Stimulated activated naive CD8-positive, alpha-beta T cell treated with anti-CD3 and anti-CD28 coated beads, Interleukin-15, amount 100 ng/mL, for 72 hours (primary cell): ENCODE measurements around the gene CACNA1A.

Experiments used
- ATAC-seq: fragments of 150-1000 bp; cut with Tn5 transposase; 2 replicates; pipeline ENCODE4 v1.10.0; 2021; ENCODE audit warnings: mild to moderate bottlenecking, moderate library complexity
- DNase-seq, 2 donors: peaks; one replicate each; pipeline ENCODE4 v3.0.0; 2021 to 2022
- H3K27ac Mint-ChIP-seq, 2 donors: one replicate each; pipeline ENCODE4 v1.8.0; 2022; ENCODE audit warnings: mild to moderate bottlenecking in 2 of 2, mixed read lengths in 2 of 2, moderate library complexity in 2 of 2
- H3K27me3 Mint-ChIP-seq: one replicate; pipeline ENCODE4 v1.8.0; 2022; ENCODE audit warnings: mixed read lengths
- H3K4me1 Mint-ChIP-seq: one replicate; pipeline ENCODE4 v1.8.0; 2022; ENCODE audit warnings: mild to moderate bottlenecking, mixed read lengths
- H3K4me3 Mint-ChIP-seq, 2 donors: one replicate each; pipeline ENCODE4 v1.8.0; 2022; ENCODE audit warnings: mild to moderate bottlenecking in 2 of 2, mixed read lengths in 2 of 2, moderate library complexity in 1 of 2
- H3K9me3 Mint-ChIP-seq, 2 donors: one replicate each; pipeline ENCODE4 v1.8.0; 2022; ENCODE audit warnings: mixed read lengths in 2 of 2

Gene CACNA1A

DNA sequence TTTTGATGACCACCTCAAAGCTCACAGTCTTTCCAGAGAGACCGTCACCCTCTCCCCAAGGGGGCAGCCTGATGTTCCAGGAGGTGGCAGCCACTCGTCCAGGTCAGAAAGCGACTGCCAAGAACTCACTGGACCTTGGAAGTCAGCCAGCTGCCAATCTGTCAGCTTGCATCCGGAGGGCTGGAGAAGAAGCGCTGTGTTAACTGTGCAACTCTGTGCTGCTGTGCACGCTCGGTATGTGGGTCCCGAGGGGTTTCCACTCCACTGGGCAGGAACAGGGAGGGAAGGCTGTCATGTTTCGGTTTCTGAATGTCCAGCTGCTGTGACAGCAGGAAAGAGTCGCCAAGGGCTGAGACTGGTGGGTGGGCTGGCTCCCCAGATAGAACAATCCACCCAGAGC, 89.2 kb downstream of the CACNA1A start:
- H3K4me1 Mint-ChIP-seq: no peaks in the 10 kb centered on the region
- peaks cover 11% of the 10 kb centered on the region for H3K27me3 Mint-ChIP-seq
- ATAC-seq (no peak), DNase-seq (no peak)
- H3K4me3 Mint-ChIP-seq: no peak overlapping the region
- H3K27ac Mint-ChIP-seq: no peak overlapping the region
- H3K9me3 Mint-ChIP-seq: peaks cover 13 to 18% of the 10 kb centered on the region in 2 donors

DNA sequence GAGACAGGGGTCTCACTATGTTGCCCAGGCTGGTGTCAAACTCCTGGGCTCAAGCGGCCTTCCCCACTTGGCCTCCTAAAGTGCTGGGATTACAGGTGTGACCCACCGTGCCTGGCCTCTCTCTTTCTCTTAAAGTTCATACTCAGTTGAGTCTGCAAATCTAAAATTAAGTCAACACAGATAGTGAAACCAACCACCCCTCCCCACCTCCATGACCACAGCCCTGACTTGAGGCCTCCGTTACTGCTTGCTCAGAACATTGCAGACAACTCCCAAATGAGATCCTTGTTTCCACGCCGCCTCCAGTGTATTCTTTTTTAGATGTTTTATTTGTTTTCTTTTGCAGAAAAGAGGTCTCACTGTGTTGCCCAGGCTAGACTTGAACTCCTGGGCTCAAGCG, 94.4 kb downstream of the CACNA1A start:
- Mint-ChIP-seq H3K27me3 (peaks cover 30% of the 10 kb centered on the region), H3K4me3 (no peak overlapping the region), H3K4me1 (no peaks in the 10 kb centered on the region), H3K27ac (no peak overlapping the region), H3K9me3 (peaks cover 7 to 8% of the 10 kb centered on the region in 2 donors)
- ATAC-seq: no peak
- no peak for DNase-seq

DNA sequence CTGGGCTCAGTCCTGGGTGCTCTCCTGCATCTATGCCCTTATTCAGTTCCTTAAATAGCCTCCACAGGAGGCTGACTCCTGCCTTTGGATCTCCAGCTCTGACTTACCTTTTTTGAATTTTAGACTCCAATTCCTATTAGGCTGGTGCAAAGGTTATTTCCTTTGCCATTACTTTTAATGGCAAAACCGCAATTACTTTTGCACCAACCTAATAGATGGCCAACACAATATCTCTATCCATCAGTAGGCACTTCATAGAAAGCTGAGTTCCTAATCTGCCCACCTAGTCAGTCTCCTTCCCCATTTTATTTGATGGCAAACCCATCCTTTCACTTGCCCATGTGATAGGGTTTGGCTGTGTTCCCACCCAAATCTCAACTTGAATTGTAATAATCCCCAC, 95.3 kb downstream of the CACNA1A start:
- Mint-ChIP-seq H3K27me3 (peaks cover 30% of the 10 kb centered on the region), H3K4me3 (no peak overlapping the region), H3K27ac (no peak overlapping the region), H3K4me1 (no peaks in the 10 kb centered on the region), H3K9me3 (peaks cover 7 to 8% of the 10 kb centered on the region in 2 donors)
- ATAC-seq (no peak), DNase-seq (no peak)

DNA sequence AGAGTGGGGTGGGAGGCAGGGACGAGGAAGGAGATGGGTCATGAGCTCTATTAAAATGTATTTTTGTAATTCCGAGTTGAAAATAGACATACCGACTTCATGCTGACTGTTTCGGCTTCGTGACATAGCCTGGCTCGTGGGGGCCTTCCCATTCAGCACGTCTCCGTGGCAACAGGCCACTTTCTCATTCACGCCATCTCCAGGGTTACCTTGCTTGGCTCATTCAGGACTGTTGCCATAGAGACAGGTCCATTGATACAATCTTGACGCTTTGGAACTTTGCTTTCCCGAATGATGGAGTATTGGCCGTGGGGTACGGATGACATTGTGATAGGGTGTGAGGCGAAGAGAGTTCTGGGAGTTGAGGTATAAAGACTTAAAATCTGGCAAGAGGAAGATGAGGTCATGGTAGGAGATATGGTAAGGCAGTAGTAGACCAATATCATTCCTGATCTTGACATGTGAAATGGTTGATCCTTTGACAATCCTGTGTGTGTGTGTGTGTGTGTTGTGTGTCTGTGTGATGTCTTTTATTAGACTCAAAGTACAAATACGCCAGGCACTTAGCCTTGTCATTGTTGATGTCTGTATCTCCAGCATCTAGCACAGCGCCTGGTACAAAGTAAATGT, 97.3 kb downstream of the CACNA1A start:
- Mint-ChIP-seq H3K27ac (no peak overlapping the region), H3K9me3 (peaks cover 7 to 8% of the 10 kb centered on the region in 2 donors), H3K27me3 (peaks cover 19% of the 10 kb centered on the region), H3K4me3 (no peak overlapping the region), H3K4me1 (no peaks in the 10 kb centered on the region)
- DNase-seq (no peak), ATAC-seq (no peak)

DNA sequence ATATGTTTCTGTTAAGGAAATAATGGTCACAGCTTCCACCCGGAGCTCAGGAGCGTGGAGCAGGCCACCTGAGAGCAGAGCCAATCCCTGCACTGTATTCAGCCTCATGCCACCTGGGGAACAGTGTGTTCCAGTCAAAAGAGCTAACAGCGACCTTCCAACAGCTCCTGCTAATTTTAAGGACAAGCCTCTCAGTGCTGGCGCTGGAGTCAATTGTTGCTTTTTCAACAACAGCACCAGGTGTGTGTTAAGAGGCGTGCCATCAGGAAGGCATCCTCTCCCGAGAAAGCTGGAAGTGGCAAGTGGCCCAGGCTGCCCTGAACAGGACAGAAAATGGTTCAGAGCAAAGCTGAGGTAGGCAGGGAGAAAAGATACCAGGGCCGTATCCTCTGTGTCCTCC, 102.0 kb downstream of the CACNA1A start:
- no peak for ATAC-seq
- no peaks in the 10 kb centered on the region for H3K4me1 Mint-ChIP-seq
- H3K27ac Mint-ChIP-seq: no peak overlapping the region
- no peak overlapping the region for H3K4me3 Mint-ChIP-seq
- peaks cover 8% of the 10 kb centered on the region for H3K27me3 Mint-ChIP-seq
- peaks cover 12 to 13% of the 10 kb centered on the region in 2 donors for H3K9me3 Mint-ChIP-seq
- DNase-seq: no peak

DNA sequence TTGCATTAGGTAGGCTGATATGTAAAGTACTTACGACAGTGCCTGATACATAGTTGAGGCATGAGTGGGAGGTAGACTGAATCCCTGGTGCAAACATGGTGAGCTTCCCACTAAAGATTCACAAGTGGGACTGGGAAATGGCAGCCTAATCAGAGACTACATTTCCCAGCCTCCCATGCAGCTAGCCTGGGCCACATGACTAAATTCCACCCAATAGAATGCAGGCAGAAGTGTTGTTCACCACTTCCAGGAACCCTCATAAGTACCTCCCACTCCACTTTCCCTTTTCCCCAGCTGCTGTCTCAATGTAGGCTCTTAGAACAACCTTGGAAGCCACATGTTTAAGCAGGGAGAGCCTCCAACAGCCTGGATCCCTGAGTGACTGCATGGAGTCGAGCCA, 104.9 kb downstream of the CACNA1A start:
- H3K4me1 Mint-ChIP-seq: no peaks in the 10 kb centered on the region
- ATAC-seq: no peak
- peaks cover 24% of the 10 kb centered on the region for H3K27me3 Mint-ChIP-seq
- H3K9me3 Mint-ChIP-seq: peaks cover 5 to 21% of the 10 kb centered on the region in 2 donors
- no peak overlapping the region for H3K27ac Mint-ChIP-seq
- no peak for DNase-seq
- no peak overlapping the region for H3K4me3 Mint-ChIP-seq

DNA sequence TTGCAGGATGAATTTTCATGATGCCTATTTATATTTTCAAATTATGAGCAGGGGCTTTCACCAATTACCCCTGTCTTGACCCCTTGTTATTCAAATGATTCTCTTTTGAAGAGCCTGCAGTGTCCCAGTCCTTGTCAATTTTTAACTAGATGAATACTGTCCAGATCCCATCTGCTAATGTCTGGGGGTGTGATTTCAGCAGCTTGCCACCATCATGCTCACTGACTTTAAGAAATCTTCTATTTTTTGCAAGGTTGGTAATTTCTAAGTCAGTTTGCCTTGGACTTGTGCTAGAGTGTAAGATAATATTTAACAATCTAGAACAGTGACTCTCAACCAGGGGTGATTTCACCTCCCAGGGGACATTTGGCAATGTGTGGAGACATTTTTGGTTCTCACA, 106.0 kb downstream of the CACNA1A start:
- H3K27ac Mint-ChIP-seq: no peak overlapping the region

DNA sequence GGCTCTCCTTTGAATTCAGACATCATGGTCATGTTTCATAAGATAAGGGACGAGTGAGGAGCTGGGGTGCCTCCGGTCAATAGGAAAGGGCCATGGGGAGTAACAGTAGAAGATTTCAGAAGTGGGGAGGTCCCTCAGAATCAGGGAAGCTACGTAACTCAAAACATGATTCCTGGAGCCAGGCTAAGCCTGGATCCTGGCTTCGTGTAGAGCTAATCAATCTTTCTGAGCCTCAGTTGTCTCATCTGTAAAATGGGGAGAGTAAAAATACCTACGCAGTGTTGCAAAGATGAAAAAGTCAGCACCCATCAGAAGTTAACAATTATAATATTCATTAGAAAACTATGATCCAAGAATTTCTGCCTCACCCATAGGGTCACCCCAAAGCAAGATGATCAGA, 106.5 kb downstream of the CACNA1A start:
- no peak overlapping the region for H3K27ac Mint-ChIP-seq
- H3K4me3 Mint-ChIP-seq: no peak overlapping the region
- H3K9me3 Mint-ChIP-seq: peaks cover 5 to 21% of the 10 kb centered on the region in 2 donors
- ATAC-seq (no peak), DNase-seq (no peak)
- no peaks in the 10 kb centered on the region for H3K4me1 Mint-ChIP-seq
- peaks cover 35% of the 10 kb centered on the region for H3K27me3 Mint-ChIP-seq

More for the DNA sequence above, 106.0 kb downstream of the CACNA1A start:
- Mint-ChIP-seq H3K4me1 (no peaks in the 10 kb centered on the region), H3K9me3 (peaks cover 5 to 21% of the 10 kb centered on the region in 2 donors), H3K4me3 (no peak overlapping the region), H3K27me3 (peaks cover 33% of the 10 kb centered on the region)
- ATAC-seq (no peak), DNase-seq (no peak)

DNA sequence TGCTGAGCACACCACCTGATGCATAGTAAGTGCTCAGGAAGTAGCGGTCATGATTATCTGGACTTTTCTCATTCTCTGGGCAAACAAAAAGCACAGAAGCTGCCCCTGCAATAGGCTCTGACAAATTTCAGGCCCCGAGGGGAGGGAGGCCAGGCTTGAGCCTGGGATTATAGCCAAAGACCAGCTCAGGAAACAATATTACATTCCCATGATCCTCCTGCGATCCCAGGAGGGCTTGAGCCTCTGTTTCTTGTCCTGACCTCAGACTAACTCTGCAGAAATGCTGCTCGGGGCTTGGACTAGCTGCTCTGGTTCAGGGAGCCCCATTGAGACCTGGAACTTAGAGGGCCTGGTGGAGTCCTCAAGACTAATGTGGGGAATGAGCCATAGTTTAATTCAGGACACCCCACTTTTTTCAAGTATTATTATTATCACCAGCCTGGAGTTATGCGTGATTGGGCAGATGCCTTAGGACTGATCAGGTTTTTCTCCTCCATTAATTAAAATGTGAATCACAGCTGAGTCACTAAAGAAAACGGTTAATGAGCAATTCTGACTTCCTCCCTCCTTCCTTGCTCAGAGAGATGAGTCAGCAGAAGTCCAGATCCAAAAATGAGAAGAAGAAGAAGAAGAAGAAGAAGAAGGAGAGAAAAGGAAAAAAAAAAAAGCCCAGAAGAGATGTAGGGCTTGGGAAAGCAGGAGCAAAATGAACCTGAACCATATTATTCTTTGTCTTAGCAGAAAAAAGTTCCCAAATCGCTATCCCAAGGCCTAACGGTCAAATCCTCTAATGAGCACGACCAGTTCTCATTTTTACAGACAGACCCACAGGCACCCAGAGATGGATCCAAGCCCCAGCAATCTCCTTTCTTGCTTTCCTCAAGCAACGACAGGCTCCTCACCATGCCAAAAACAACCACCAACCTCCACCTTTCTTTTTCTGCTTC, 107.2 kb downstream of the CACNA1A start:
- H3K4me3 Mint-ChIP-seq: no peak overlapping the region
- DNase-seq (no peak), ATAC-seq (no peak)
- H3K27ac Mint-ChIP-seq: no peak overlapping the region
- peaks cover 5 to 21% of the 10 kb centered on the region in 2 donors for H3K9me3 Mint-ChIP-seq
- H3K27me3 Mint-ChIP-seq: peaks cover 42% of the 10 kb centered on the region
- H3K4me1 Mint-ChIP-seq: no peaks in the 10 kb centered on the region

DNA sequence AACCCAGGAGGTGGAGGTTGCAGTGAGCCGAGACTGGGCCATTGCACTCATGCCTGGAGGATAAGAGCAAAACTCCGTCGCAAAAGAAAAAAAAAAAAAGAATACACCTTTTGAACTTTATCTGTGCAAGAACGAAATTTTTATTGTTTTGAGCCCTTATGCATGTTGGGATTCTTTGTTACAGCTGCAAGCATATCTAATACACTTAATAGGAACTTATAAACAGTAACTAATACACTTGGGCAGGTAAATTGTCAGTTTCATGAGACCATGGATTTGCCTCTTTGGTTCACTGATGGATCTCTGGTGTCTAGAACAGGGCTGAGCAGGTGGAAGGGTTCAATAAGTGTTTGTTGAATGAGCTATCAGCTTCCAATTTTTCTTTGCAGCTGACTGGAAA, 108.1 kb downstream of the CACNA1A start:
- H3K27me3 Mint-ChIP-seq: peaks cover 50% of the 10 kb centered on the region
- ATAC-seq (no peak), DNase-seq (no peak)
- H3K9me3 Mint-ChIP-seq: peaks cover 5 to 21% of the 10 kb centered on the region in 2 donors
- H3K4me3 Mint-ChIP-seq: no peak overlapping the region
- H3K4me1 Mint-ChIP-seq: no peaks in the 10 kb centered on the region
- no peak overlapping the region for H3K27ac Mint-ChIP-seq

DNA sequence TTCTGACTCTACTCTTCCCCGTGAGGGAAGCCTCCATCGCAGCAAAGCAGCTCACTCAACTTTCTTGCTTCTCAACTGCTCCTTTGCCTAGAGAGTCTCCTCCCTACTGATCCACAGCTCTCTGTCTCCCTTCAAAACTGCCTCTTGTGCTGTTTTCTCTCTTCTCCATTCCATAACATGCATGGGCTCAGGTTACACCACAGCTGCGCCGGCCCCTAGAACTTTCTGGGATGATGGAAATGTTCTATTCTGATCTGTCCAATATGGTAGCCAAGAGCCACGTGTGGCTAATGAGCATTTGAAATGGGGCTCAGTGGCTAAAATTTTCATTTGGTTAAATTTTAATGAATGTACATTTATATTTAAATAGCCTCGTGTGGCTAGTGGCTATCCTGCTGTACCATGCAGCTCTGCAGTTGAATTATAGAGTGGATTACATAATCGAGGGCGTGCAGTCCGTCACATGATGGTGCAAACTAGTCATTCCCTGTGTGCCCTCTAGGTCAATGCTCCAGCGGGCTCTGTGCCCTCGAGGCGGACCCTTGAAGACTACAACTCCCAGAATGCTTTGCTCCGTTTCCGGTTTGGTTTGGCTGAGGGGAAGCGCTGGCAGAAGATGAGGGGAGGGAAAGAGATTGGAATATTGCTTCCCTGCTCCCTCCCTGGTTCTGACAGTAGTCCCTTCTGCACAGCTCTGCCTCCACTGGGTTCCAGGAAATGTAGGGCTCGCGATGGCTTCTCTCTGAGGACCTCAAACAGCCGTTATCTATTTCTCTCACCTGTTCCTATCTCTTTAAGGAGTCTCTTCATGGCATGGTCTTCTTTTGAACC, 109.8 kb downstream of the CACNA1A start:
- H3K27ac Mint-ChIP-seq: no peak overlapping the region
- no peaks in the 10 kb centered on the region for H3K4me1 Mint-ChIP-seq
- H3K9me3 Mint-ChIP-seq: peaks cover 0 to 13% of the 10 kb centered on the region in 2 donors
- DNase-seq (no peak), ATAC-seq (no peak)
- H3K27me3 Mint-ChIP-seq: peaks cover 59% of the 10 kb centered on the region
- H3K4me3 Mint-ChIP-seq: no peak overlapping the region

DNA sequence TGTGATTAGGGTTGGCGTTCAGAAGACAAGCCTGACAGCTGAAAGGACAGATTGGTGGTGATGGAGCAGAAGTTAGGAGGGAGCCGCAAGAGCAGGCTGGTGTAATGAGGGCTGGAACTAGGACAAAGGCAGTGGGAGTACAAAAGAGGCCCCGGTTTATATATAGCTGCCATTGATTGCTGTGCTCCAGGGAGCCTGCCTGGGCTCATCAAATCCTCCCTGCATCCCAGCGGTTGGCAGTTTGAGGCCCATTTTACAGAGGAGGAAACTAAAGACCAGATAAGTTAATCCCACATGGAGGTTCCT, 123.7 kb downstream of the CACNA1A start:
- Mint-ChIP-seq H3K27me3 (no peaks in the 10 kb centered on the region), H3K4me1 (no peaks in the 10 kb centered on the region), H3K27ac (no peak overlapping the region), H3K9me3 (no peaks in the 10 kb centered on the region), H3K4me3 (no peak overlapping the region)
- no peak for ATAC-seq
- DNase-seq: no peak

DNA sequence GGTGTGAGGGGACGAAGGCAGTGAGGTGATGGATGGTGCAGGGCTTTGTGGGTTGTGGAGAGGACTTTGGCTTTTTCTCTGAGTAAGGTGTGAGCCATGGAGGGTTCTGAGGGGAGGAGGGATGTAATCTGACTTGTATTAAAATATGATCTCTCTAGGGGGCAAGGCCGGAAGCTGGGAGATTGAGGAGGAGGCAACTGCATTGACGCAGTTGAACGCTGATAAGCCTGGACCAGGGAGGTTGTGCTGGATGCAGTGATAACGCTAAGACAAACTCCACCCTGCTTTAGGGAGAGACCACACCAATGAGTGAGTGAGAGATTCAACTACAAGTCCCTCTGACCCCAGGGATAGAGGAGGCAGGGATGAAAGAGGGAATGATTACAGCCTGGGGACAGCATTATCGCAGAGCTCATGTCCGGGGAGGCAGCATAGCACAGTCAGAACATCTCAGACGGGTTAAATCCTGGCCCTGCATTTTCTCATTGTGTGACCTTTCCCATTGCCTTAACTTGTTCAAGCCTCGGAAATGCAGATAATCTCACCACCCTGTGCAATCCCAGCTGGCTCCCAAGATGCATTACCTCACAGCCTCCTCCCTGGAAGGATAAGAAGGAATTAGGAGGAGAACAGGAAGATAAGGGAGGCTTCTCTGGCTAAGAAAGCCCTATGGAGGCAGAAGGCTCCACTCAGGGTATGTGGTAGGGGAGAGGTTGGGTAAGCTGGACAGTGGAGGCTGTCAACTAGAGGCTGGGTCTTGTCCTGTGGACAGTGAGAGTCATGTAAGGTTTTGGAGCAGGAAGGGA, 124.2 kb downstream of the CACNA1A start:
- Mint-ChIP-seq H3K27me3 (no peaks in the 10 kb centered on the region), H3K27ac (no peak overlapping the region), H3K9me3 (no peaks in the 10 kb centered on the region), H3K4me1 (no peaks in the 10 kb centered on the region), H3K4me3 (no peak overlapping the region)
- ATAC-seq: no peak
- no peak for DNase-seq

DNA sequence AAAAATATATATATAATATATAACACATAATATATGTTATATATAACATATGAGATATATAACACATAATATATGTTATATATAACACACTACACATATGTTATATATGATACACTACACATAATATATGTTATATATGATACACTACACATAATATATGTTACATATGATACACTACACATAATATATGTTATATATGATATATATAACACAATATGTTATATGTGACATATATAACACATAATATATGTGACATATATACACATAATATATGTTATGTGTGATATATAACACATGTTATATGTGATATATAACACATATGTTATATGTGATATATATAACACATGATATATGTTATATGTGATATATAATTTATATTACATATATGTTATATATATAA, 129.7 kb downstream of the CACNA1A start:
- peaks cover 0 to 7% of the 10 kb centered on the region in 2 donors for H3K9me3 Mint-ChIP-seq

DNA sequence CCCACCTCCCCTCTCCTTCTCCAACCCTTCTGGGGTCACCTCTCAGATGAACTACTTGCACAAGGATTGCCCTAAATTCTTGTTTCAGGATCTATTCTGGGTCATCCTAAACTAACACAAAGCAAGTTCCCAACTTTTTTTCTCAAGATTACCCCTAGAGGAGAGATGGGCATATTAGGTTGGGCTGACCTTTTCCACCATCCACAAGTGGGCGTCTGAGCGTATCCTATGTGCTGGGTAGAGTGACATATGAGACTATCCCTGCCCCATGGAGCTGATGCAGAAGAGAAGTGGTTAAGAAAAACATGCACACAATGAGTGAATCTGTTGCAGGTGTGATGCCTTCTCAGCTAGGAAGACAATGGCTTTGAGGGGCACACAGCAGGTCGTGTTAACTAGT, 132.7 kb downstream of the CACNA1A start:
- DNase-seq (no peak), ATAC-seq (no peak)
- H3K4me1 Mint-ChIP-seq: no peaks in the 10 kb centered on the region
- H3K9me3 Mint-ChIP-seq: peaks cover 0 to 7% of the 10 kb centered on the region in 2 donors
- no peak overlapping the region for H3K27ac Mint-ChIP-seq
- no peaks in the 10 kb centered on the region for H3K27me3 Mint-ChIP-seq
- no peak overlapping the region for H3K4me3 Mint-ChIP-seq

More for the DNA sequence above, 129.7 kb downstream of the CACNA1A start:
- Mint-ChIP-seq H3K27ac (no peak overlapping the region), H3K4me1 (no peaks in the 10 kb centered on the region), H3K4me3 (no peak overlapping the region), H3K27me3 (no peaks in the 10 kb centered on the region)
- ATAC-seq (no peak), DNase-seq (no peak)
